ENCODE results near the gene ZNF784.

DNA sequence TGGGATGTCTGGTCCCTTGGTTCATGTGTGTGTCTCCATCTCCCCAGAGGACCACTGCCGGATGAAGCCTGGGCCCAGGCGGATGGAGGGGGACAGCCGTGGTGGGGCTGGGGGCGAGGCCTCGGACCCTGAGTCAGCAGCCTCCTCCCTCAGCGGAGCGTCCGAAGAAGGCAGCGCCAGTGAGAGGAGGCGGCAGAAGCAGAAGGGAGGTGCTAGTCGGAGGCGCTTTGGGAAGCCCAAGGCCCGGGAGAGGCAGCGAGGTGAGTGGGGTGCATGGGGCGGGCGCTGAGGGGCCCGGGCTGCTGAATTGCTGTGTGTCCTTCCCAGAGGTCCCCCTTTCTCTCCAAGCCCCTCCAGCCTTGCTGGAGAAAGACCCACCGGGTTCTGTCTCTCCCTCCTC is 26.9 kb upstream of the ZNF784 start:
- TF ChIP-seq, protein P1, sequence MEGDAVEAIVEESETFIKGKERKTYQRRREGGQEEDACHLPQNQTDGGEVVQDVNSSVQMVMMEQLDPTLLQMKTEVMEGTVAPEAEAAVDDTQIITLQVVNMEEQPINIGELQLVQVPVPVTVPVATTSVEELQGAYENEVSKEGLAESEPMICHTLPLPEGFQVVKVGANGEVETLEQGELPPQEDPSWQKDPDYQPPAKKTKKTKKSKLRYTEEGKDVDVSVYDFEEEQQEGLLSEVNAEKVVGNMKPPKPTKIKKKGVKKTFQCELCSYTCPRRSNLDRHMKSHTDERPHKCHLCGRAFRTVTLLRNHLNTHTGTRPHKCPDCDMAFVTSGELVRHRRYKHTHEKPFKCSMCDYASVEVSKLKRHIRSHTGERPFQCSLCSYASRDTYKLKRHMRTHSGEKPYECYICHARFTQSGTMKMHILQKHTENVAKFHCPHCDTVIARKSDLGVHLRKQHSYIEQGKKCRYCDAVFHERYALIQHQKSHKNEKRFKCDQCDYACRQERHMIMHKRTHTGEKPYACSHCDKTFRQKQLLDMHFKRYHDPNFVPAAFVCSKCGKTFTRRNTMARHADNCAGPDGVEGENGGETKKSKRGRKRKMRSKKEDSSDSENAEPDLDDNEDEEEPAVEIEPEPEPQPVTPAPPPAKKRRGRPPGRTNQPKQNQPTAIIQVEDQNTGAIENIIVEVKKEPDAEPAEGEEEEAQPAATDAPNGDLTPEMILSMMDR (IDR thresholded peaks at IDR 0.05; ENCODE audit: low read length): no peak
- no peak for TF ChIP-seq EZH2 (optimal IDR thresholded peaks at IDR 0.05; ENCODE audit: low read depth, low read length)
